ENCODE results near the gene EPAS1.
A peak's percentile ranks its signal among the peaks of the same experiment; 100 is the strongest.

EPAS1 gene

DNA sequence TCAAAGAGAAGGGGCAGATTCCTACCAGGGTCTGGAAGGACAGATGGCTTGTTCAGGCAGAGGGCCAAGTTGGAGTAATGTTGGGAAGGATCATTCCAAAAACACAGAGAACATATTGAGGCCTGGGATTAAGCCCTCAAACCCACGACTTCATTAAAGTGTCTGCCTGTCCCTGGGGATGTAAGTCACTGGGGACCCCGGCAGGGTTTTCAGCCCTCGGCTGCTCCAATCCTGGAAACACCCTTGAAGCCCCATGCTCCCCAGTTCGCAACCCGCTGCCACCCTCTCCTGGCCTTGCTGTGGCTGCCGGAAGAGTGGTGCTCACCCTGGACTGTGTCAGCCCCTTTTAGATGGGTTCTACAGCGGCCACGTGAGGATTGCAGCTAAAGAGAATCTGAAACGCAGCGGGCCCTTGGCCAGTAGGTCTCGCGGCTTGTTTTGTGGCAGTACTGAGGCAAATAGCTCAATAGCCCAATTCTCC, 79.9 kb downstream of the EPAS1 start:
- Histone ChIP-seq H3K27me3 (no peaks in the 10 kb centered on the region), H3K36me3 (peaks cover 80 to 98% (median 96%) of the 10 kb centered on the region in 3 donors), H3K27ac (peak overlapping the region; percentile 65 to 80), H3K4me3 (no peak overlapping the region), H3K4me1 (peaks cover 10 to 41% (median 31%) of the 10 kb centered on the region in 4 donors), H3K9me3 (no peaks in the 10 kb centered on the region)
- TF ChIP-seq, protein P1, sequence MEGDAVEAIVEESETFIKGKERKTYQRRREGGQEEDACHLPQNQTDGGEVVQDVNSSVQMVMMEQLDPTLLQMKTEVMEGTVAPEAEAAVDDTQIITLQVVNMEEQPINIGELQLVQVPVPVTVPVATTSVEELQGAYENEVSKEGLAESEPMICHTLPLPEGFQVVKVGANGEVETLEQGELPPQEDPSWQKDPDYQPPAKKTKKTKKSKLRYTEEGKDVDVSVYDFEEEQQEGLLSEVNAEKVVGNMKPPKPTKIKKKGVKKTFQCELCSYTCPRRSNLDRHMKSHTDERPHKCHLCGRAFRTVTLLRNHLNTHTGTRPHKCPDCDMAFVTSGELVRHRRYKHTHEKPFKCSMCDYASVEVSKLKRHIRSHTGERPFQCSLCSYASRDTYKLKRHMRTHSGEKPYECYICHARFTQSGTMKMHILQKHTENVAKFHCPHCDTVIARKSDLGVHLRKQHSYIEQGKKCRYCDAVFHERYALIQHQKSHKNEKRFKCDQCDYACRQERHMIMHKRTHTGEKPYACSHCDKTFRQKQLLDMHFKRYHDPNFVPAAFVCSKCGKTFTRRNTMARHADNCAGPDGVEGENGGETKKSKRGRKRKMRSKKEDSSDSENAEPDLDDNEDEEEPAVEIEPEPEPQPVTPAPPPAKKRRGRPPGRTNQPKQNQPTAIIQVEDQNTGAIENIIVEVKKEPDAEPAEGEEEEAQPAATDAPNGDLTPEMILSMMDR (IDR thresholded peaks at IDR 0.05) = peak; percentile 30 to 31
- intact Hi-C loops (cut with DNase I; ENCODE audit: low total_unique reads) = no loop called here
- DNase-seq = peak in 1 of 2 donors; percentile 65

DNA sequence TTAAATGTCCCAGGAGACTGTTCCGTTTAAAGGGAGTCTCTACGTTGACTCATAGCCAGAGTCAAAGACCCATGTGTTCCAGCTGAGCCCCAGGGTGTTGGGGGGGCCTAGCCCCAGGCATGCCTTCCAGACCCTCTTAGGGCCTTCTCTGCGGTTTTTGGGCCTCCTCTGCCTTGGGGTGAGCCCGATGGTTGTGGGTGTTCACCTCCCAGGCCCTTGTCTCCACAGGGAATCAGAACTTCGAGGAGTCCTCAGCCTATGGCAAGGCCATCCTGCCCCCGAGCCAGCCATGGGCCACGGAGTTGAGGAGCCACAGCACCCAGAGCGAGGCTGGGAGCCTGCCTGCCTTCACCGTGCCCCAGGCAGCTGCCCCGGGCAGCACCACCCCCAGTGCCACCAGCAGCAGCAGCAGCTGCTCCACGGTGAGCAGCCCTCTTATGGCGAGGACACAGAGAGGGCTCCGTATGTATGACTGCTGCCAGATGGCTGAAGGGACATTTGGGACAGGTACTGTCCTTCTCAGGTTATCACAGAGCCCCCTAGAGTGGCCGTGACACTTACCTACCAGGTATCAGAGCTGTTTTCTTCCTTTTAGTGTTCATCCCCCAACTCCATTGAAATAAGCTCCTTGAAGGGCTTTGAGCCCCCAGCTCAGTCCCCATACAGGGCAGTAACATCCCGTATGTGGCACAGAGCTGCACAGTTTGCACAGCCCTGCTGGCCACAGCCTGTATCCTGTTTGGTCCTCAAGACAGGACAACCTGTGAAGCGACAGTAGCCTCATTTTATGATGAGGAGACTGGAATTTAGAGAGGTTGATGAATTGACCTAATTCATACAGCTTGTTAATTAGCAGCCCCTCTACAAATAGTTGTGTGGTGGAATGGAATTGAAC, 80.7 kb downstream of the EPAS1 start:
- peaks cover 80 to 98% (median 96%) of the 10 kb centered on the region in 3 donors for H3K36me3 ChIP-seq
- H3K9me3 ChIP-seq = no peaks in the 10 kb centered on the region
- H3K27me3 ChIP-seq = no peaks in the 10 kb centered on the region
- H3K4me1 ChIP-seq = peaks cover 10 to 41% (median 31%) of the 10 kb centered on the region in 4 donors
- TF ChIP-seq, protein P1 (IDR thresholded peaks at IDR 0.05) = no peak
- peak overlapping the region; percentile 65 to 80 for H3K27ac ChIP-seq
- H3K4me3 ChIP-seq = no peak overlapping the region
- no peak for DNase-seq
- intact Hi-C loops (cut with DNase I; ENCODE audit: low total_unique reads) = no loop called here

DNA sequence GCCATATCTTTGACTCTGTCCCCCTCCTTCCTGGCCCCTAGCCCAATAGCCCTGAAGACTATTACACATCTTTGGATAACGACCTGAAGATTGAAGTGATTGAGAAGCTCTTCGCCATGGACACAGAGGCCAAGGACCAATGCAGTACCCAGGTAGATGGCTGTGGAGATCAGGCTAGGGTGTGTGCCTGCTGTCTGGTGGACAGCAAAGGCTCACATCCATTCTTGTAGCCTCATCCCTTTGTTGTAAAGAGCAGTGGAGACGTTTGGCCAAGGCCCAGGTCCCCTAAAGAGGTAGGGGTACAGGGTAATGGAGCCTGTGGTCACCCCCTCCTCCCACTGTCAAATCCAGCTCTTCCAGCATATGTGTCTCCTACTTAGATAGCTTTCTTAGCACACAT, 81.4 kb downstream of the EPAS1 start:
- no peaks in the 10 kb centered on the region for H3K9me3 ChIP-seq
- H3K27ac ChIP-seq = peak overlapping the region; percentile 28 to 80
- intact Hi-C loops (cut with DNase I; ENCODE audit: low total_unique reads) = no loop called here
- no peak overlapping the region for H3K4me3 ChIP-seq
- TF ChIP-seq, protein P1 (IDR thresholded peaks at IDR 0.05) = no peak
- no peaks in the 10 kb centered on the region for H3K27me3 ChIP-seq
- H3K4me1 ChIP-seq = peaks cover 10 to 41% (median 31%) of the 10 kb centered on the region in 4 donors
- DNase-seq = no peak
- H3K36me3 ChIP-seq = peaks cover 81 to 98% (median 96%) of the 10 kb centered on the region in 3 donors

DNA sequence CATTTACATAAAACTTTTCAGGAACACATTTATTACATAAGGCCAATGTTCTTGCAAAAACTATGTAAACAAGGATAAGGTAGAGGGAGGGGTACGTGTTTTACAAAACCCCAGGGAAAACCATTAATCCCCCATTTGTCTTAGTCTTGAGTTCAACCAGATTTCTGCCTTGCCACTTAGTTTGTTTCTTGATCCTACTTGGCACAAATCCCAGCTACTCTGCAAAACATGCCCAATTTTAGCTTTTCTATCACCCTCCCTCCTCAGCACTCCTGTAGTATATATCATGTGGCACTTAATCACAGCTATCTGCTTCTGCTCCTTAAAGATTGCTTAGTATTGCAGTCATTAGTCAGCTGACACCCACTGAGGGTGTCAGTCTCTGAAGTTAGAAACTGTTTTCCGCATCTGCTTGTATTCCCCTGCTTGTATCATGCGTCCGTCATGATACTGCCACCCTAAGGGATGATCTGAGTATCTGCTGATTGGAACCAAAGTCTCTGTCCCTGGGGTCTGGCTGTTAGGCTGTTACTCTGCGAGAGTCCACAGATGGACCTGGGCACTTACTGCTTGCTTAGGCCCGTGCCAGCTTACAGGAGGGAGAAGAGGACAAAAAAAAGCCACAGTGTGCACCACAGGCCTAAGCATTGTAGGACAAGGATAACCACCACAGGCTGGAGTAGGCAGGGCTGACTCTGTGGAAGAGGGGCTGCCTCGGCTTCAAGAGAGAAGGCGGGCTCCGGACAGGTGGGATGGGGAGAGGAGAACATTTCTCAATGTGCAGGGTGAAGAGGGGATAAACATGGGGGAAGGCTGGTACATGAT, 82.2 kb downstream of the EPAS1 start:
- H3K4me1 ChIP-seq = peaks cover 10 to 41% (median 31%) of the 10 kb centered on the region in 4 donors
- H3K4me3 ChIP-seq = no peak overlapping the region
- no peaks in the 10 kb centered on the region for H3K27me3 ChIP-seq
- intact Hi-C loops (cut with DNase I; ENCODE audit: low total_unique reads) = no loop called here
- peak overlapping the region; percentile 28 to 51 for H3K27ac ChIP-seq
- no peak for DNase-seq
- TF ChIP-seq, protein P1 (IDR thresholded peaks at IDR 0.05) = no peak
- H3K36me3 ChIP-seq = peaks cover 86 to 98% (median 96%) of the 10 kb centered on the region in 3 donors
- no peaks in the 10 kb centered on the region for H3K9me3 ChIP-seq

DNA sequence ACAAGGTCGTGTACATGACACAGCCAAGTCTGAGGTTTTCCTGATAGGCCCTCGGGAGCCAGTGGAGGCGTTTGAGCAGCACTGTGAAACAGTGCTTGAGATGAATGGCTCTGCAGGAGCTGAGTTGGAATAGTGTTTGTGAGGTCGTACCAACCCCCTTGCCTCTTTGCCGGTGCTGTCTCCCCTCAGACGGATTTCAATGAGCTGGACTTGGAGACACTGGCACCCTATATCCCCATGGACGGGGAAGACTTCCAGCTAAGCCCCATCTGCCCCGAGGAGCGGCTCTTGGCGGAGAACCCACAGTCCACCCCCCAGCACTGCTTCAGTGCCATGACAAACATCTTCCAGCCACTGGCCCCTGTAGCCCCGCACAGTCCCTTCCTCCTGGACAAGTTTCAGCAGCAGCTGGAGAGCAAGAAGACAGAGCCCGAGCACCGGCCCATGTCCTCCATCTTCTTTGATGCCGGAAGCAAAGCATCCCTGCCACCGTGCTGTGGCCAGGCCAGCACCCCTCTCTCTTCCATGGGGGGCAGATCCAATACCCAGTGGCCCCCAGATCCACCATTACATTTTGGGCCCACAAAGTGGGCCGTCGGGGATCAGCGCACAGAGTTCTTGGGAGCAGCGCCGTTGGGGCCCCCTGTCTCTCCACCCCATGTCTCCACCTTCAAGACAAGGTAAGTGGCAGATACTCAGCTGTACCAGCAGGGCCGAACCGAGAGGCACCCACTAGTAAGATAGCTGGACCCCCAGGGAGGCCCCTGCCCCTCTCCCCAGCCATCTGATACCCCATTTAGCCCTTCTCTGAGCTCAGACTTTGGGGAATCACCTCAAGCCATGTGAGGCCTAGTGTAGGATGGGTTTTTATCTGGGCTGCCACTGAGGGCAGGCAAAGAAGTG, 83.1 kb downstream of the EPAS1 start:
- Histone ChIP-seq H3K4me3 (no peak overlapping the region), H3K27me3 (no peaks in the 10 kb centered on the region), H3K27ac (peak overlapping the region; percentile 28 to 51), H3K9me3 (no peaks in the 10 kb centered on the region), H3K36me3 (peaks cover 91 to 98% (median 96%) of the 10 kb centered on the region in 3 donors), H3K4me1 (peaks cover 10 to 46% (median 33%) of the 10 kb centered on the region in 4 donors)
- TF ChIP-seq, protein P1 (IDR thresholded peaks at IDR 0.05) = no peak
- intact Hi-C loops (cut with DNase I; ENCODE audit: low total_unique reads) = no loop called here
- DNase-seq = no peak

All from tibial artery (tissue), 4 donors.